Choroid plexus epithelial cell (primary cell): ENCODE results near the gene SPATA21.

ENCODE experiments used
- DNase-seq: peaks from one replicate; pipeline ENCODE4 v3.0.0-alpha.2; 2010; ENCODE audit warnings: low read depth
- H3K4me3 ChIP-seq: 2 replicates; pipeline ENCODE4 v1.5.1; 2011; ENCODE audit warnings: low read depth, mild to moderate bottlenecking, control low read depth, low read length, moderate library complexity
- TF ChIP-seq, protein P1 (sequence below): conservative IDR thresholded peaks from 2 replicates; pipeline ENCODE4 v1.5.1; 2011; ENCODE audit warnings: low read depth, mild to moderate bottlenecking, control low read depth, inconsistent platforms, low read length, moderate library complexity

The SPATA21 gene

DNA sequence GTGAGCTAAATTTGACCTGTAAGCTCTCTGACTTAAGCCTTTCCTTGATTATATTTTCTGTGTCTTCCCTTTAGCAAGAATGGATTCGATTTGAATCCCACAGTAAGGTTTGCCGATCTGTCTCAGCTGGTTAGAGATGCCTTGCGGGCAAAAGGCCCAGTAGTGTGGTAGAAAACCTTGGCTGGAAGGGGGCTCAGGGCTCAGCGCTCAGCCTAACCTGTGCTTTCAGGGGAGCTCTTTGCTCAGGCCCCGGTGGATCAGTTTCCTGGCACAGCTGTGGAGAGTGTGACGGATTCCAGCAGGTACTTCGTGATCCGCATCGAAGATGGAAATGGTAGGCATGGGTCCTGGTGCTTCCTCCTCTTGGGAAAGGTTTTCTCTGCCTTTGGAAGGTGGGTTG, 10.4 kb upstream of the SPATA21 start:
- H3K4me3 ChIP-seq: no peak overlapping the region
- TF ChIP-seq, protein P1, sequence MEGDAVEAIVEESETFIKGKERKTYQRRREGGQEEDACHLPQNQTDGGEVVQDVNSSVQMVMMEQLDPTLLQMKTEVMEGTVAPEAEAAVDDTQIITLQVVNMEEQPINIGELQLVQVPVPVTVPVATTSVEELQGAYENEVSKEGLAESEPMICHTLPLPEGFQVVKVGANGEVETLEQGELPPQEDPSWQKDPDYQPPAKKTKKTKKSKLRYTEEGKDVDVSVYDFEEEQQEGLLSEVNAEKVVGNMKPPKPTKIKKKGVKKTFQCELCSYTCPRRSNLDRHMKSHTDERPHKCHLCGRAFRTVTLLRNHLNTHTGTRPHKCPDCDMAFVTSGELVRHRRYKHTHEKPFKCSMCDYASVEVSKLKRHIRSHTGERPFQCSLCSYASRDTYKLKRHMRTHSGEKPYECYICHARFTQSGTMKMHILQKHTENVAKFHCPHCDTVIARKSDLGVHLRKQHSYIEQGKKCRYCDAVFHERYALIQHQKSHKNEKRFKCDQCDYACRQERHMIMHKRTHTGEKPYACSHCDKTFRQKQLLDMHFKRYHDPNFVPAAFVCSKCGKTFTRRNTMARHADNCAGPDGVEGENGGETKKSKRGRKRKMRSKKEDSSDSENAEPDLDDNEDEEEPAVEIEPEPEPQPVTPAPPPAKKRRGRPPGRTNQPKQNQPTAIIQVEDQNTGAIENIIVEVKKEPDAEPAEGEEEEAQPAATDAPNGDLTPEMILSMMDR: no peak
- no peak for DNase-seq

- TF ChIP-seq, protein P1: no peak
- DNase-seq: no peak
- H3K4me3 ChIP-seq: no peak overlapping the region
Observed at GRCh38 chr1:16446116-16446515, 8.9 kb upstream of the SPATA21 start.

DNA sequence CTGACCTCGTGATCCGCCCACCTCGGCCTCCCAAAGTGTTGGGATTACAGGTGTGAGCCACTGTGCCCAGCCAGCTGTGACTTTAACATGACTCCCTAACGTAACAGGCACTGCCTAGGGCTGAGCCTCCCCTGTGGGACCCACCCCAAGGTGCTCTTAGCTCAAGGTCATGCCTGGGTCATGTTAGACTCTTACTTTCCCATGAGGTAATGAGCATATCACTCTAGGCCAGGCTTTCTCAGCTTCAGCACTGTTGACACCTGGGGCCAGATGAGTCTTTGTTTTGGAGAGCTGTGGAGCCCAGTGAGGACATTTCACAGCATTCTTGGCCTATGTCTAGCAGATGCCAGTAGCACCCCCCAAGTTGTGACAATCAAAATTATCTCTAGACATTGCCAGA, 7.8 kb upstream of the SPATA21 start:
- no peak overlapping the region for H3K4me3 ChIP-seq
- TF ChIP-seq, protein P1: no peak
- no peak for DNase-seq

- no peak for DNase-seq
- TF ChIP-seq, protein P1: no peak
- H3K4me3 ChIP-seq: no peak overlapping the region
Observed at GRCh38 chr1:16443975-16444770, 6.9 kb upstream of the SPATA21 start.

DNA sequence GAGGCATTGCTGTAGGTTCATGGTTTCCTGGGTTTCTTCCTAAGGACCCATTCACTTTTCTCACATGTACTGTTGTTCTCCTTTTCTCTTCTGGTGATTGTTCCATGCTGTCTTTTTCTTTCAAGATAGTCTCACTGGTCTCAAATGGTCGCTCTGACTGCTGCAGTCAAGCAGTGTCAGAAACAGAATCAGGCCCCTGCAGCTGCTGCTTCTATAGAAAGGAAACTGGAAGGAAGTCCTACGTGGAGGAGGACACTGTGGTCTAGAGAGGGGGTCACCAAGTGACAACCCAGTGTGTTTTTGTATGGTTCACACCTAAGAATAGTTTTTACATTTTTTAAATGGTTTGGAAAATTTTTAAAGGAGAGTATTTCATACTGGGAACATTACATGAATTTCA, 5.7 kb upstream of the SPATA21 start:
- H3K4me3 ChIP-seq: no peak overlapping the region
- TF ChIP-seq, protein P1: no peak
- DNase-seq: no peak

DNA sequence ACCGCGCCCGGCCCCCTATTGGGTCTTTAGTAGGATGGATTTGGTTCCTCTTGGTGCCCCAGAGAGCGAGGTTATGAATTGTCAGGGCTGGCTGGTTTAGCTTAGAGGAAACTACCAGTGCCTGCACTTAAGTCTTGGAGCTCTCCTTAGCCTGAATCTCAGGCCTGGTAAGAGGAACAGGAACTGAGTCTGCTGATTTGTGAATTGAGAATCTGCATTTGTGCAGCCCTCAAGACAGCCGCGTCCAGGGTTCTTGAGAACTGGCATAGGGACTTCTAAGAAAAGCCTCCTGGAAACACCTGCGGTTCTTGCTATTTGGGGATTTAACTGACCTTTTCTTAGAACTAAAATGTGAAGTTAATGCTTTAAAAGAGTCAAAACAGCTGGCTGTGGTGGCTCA, 5.0 kb upstream of the SPATA21 start:
- H3K4me3 ChIP-seq: peak overlapping the region; percentile 3
- TF ChIP-seq, protein P1: no peak
- no peak for DNase-seq

- peak; percentile 48 for DNase-seq
- peak overlapping the region; percentile 99 for H3K4me3 ChIP-seq
- TF ChIP-seq, protein P1: no peak
Observed at GRCh38 chr1:16441282-16441665, 4.0 kb upstream of the SPATA21 start.
